WTC11 (cell line): Measurements from ENCODE around the gene DNPH1.

ENCODE experiments used
- CREM ChIP-seq: sonication (generic); formaldehyde crosslinking; IDR thresholded peaks from 2 replicates; pipeline ENCODE4 v1.8.1; 2022; ENCODE audit warnings: mild to moderate bottlenecking, missing genetic modification reagents, moderate library complexity
- ELF4 ChIP-seq: sonication (generic); formaldehyde crosslinking; IDR thresholded peaks from 2 replicates; pipeline ENCODE4 v1.8.1; 2022; ENCODE audit warnings: low read depth, mild to moderate bottlenecking, moderate library complexity, missing genetic modification reagents
- ESRRA ChIP-seq: sonication (generic); formaldehyde crosslinking; IDR thresholded peaks from 2 replicates; pipeline ENCODE4 v1.8.1; 2022; ENCODE audit warnings: mild to moderate bottlenecking, missing genetic modification reagents, borderline replicate concordance
- JAZF1 ChIP-seq: fragments of 250-450 bp; sonication (Bioruptor Pico); IDR thresholded peaks from 2 replicates; pipeline ENCODE4 v1.9.0; 2021; ENCODE audit warnings: moderate library complexity, mild to moderate bottlenecking, inconsistent platforms
- OVOL2 ChIP-seq: fragments of 250-450 bp; sonication (Bioruptor Pico); IDR thresholded peaks from 2 replicates; pipeline ENCODE4 v1.9.0; 2021; ENCODE audit warnings: mild to moderate bottlenecking, borderline replicate concordance
- SMAD3 ChIP-seq: sonication (generic); formaldehyde crosslinking; IDR thresholded peaks from 2 replicates; pipeline ENCODE4 v1.8.0; 2022; ENCODE audit warnings: missing genetic modification reagents, mild to moderate bottlenecking, borderline replicate concordance
- ZNF232 ChIP-seq: sonication (generic); formaldehyde crosslinking; IDR thresholded peaks from 2 replicates; pipeline ENCODE4 v1.8.0; 2022; ENCODE audit warnings: mild to moderate bottlenecking, missing genetic modification reagents
- ZNF317 ChIP-seq: sonication (generic); formaldehyde crosslinking; IDR thresholded peaks from 2 replicates; pipeline ENCODE4 v1.8.1; 2023; ENCODE audit warnings: low read depth, mild to moderate bottlenecking, moderate library complexity, missing genetic modification reagents, borderline replicate concordance
- TF ChIP-seq, protein P1 (sequence below): fragments of 200-600 bp; IDR thresholded peaks from 2 replicates; pipeline ENCODE4 v1.8.0; 2022; ENCODE audit warnings: antibody characterized with exemption
- TF ChIP-seq, protein P2 (sequence below): sonication (generic); formaldehyde crosslinking; IDR thresholded peaks from 2 replicates; pipeline ENCODE4 v1.8.0; 2023; ENCODE audit warnings: missing genetic modification reagents
- TF ChIP-seq, protein P3 (sequence below): sonication (generic); formaldehyde crosslinking; IDR thresholded peaks from 2 replicates; pipeline ENCODE4 v1.8.1; 2022; ENCODE audit warnings: low read depth, mild to moderate bottlenecking, moderate library complexity, missing genetic modification reagents, borderline replicate concordance
- TF ChIP-seq, protein P4 (sequence below): sonication (generic); formaldehyde crosslinking; IDR thresholded peaks from 2 replicates; pipeline ENCODE4 v1.8.1; 2023; ENCODE audit warnings: mild to moderate bottlenecking, missing genetic modification reagents, moderate library complexity
- TF ChIP-seq, protein P5 (sequence below): sonication (generic); formaldehyde crosslinking; IDR thresholded peaks from 2 replicates; pipeline ENCODE4 v1.8.1; 2023; ENCODE audit warnings: mild to moderate bottlenecking, missing genetic modification reagents, moderate library complexity

DNA sequence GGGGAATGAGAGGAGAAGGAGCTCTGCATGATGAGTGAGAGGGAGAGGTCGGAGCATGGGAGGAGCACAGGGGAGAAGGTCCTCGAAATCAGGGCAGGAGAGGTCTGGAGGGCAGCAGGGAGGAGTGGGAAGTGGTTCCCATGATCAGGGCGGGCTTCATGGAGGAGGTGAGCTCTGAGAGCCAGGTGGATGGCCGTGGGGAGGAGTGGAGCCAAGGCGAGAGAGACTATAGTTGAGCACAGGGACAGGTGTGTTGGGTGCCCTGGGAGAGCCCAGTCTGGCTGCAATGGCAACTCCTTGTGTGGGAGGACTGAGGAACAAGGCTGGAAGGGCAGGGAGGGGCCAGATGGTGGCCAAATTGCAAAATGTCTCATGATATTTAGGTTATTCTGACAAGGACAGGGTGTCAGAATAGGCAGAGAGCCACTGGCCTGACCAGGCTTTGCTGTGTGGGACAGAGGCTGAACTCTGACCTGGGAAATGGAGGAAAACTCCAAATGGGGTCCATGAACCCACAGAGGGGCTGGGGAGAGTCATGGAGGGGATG is 35.4 kb upstream of the DNPH1 start:
- TF ChIP-seq, protein P1, sequence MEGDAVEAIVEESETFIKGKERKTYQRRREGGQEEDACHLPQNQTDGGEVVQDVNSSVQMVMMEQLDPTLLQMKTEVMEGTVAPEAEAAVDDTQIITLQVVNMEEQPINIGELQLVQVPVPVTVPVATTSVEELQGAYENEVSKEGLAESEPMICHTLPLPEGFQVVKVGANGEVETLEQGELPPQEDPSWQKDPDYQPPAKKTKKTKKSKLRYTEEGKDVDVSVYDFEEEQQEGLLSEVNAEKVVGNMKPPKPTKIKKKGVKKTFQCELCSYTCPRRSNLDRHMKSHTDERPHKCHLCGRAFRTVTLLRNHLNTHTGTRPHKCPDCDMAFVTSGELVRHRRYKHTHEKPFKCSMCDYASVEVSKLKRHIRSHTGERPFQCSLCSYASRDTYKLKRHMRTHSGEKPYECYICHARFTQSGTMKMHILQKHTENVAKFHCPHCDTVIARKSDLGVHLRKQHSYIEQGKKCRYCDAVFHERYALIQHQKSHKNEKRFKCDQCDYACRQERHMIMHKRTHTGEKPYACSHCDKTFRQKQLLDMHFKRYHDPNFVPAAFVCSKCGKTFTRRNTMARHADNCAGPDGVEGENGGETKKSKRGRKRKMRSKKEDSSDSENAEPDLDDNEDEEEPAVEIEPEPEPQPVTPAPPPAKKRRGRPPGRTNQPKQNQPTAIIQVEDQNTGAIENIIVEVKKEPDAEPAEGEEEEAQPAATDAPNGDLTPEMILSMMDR: no peak
- TF ChIP-seq ESRRA (CRISPR knock-in tag) (no peak), ELF4 (CRISPR knock-in tag) (no peak), OVOL2 (no peak), JAZF1 (CRISPR knock-in tag) (no peak), SMAD3 (CRISPR knock-in tag) (no peak), ZNF317 (no peak), ZNF232 (CRISPR knock-in tag) (no peak), CREM (CRISPR knock-in tag) (no peak)
- TF ChIP-seq, protein P2, sequence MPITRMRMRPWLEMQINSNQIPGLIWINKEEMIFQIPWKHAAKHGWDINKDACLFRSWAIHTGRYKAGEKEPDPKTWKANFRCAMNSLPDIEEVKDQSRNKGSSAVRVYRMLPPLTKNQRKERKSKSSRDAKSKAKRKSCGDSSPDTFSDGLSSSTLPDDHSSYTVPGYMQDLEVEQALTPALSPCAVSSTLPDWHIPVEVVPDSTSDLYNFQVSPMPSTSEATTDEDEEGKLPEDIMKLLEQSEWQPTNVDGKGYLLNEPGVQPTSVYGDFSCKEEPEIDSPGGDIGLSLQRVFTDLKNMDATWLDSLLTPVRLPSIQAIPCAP: no peak
- TF ChIP-seq, protein P3, sequence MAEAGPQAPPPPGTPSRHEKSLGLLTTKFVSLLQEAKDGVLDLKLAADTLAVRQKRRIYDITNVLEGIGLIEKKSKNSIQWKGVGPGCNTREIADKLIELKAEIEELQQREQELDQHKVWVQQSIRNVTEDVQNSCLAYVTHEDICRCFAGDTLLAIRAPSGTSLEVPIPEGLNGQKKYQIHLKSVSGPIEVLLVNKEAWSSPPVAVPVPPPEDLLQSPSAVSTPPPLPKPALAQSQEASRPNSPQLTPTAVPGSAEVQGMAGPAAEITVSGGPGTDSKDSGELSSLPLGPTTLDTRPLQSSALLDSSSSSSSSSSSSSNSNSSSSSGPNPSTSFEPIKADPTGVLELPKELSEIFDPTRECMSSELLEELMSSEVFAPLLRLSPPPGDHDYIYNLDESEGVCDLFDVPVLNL (CRISPR knock-in tag): no peak
- TF ChIP-seq, protein P4, sequence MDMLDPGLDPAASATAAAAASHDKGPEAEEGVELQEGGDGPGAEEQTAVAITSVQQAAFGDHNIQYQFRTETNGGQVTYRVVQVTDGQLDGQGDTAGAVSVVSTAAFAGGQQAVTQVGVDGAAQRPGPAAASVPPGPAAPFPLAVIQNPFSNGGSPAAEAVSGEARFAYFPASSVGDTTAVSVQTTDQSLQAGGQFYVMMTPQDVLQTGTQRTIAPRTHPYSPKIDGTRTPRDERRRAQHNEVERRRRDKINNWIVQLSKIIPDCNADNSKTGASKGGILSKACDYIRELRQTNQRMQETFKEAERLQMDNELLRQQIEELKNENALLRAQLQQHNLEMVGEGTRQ (CRISPR knock-in tag): no peak
- TF ChIP-seq, protein P5, sequence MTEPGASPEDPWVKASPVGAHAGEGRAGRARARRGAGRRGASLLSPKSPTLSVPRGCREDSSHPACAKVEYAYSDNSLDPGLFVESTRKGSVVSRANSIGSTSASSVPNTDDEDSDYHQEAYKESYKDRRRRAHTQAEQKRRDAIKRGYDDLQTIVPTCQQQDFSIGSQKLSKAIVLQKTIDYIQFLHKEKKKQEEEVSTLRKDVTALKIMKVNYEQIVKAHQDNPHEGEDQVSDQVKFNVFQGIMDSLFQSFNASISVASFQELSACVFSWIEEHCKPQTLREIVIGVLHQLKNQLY (CRISPR knock-in tag): no peak
